Activated T-helper 1 cell treated with anti-CD3 and anti-CD28 coated beads, Interleukin-12 subunit alpha, Interleukin-12 subunit beta, Interleukin-2, Interleukin-4 antibody, amounts not matched to agents 30 ng/mL and 10 ng/mL and 1 ng/mL, durations not matched to agents 14 hours and 24 hours and 36 hours (primary cell): ENCODE measurements around the gene LHX6. TPM values are rescaled to one million over a fixed set of nuclear protein-coding genes. Genes with fewer than 3 reads are reported as not detected.

Experiments used
- DNase-seq: peaks from one replicate; pipeline ENCODE4 v3.0.0; 2021; ENCODE audit warnings: low spot score
- H3K27ac Mint-ChIP-seq: one replicate; pipeline ENCODE4 v1.8.0; 2021; ENCODE audit warnings: mild to moderate bottlenecking, mixed read lengths
- H3K27me3 Mint-ChIP-seq: one replicate; pipeline ENCODE4 v1.8.0; 2022; ENCODE audit warnings: mild to moderate bottlenecking, moderate library complexity, mixed read lengths; ENCODE audit not compliant: insufficient read depth
- H3K36me3 Mint-ChIP-seq: one replicate; pipeline ENCODE4 v1.8.0; 2021; ENCODE audit warnings: low read depth, mixed read lengths
- H3K4me1 Mint-ChIP-seq: one replicate; pipeline ENCODE4 v1.8.0; 2021; ENCODE audit warnings: low read depth, mixed read lengths
- H3K4me3 Mint-ChIP-seq: one replicate; pipeline ENCODE4 v1.8.0; 2021; ENCODE audit warnings: mild to moderate bottlenecking, moderate library complexity, mixed read lengths
- H3K9me3 Mint-ChIP-seq: one replicate; pipeline ENCODE4 v1.8.0; 2021; ENCODE audit warnings: mixed read lengths
- intact Hi-C: fragments of 100-400 bp; cut with micrococcal nuclease; formaldehyde crosslinking; loops from one replicate; pipeline ENCODE4 v1.15.1; 2024
- total RNA-seq: library from RNA; stranded (reverse); gene quantifications from 2 replicates; pipeline ENCODE4 v1.2.3, GENCODE V29; 2022

LHX6 gene
- total RNA-seq, 1 donor from 2014 or later = 0.08 TPM

DNA sequence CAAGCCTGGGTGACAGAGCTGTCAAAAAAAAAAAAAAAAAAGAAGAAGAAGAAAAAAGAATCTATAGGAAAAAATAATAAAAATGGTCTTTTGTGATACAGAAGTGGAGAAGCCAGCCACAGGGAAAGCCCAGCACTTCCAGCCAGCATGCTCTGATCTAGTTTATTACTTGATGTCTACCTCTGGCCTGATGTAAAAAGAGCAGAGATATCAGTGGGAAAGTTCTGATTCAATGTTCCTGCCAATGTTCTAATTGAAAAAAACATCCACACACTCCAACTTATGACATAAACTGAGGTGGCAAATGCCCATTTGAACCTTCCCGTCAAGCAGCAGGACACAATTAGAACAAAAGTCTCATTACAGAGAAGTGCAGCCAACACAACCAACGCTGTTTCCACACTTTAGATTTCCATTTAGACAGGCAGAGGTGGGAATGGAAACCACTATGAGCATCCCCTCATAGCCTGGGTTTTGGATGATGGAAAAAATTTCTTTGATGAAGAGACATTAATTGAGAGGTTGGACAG is 30.2 kb upstream of the LHX6 start:
- H3K27ac Mint-ChIP-seq = no peak overlapping the region

DNA sequence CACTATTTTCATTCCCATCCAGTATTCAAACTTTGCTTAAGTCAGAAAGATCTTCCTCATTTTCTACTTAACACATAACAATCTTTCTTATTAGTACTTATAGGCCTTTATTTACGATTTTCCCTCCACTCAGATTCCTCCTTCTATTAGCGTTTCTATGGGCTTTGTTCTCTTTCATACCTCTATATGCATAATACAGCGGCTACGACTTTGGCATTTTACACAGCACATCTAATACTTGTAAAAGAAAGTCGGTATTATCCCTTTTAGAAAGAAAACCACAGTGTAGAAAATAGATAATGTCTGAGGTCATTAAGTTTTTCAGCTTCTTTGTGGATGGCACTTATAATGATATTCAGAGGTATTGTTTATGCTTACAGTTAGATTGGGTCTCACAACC is 27.4 kb upstream of the LHX6 start:
- Mint-ChIP-seq H3K27me3 (no peaks in the 10 kb centered on the region), H3K36me3 (peaks cover 30% of the 10 kb centered on the region), H3K4me1 (peaks cover 6% of the 10 kb centered on the region), H3K27ac (no peak overlapping the region), H3K4me3 (no peak overlapping the region), H3K9me3 (no peaks in the 10 kb centered on the region)
- intact Hi-C loops = no loop called here
- no peak for DNase-seq

More for the DNA sequence above, 30.2 kb upstream of the LHX6 start:
- H3K4me3 Mint-ChIP-seq = no peak overlapping the region
- DNase-seq = no peak
- no peaks in the 10 kb centered on the region for H3K27me3 Mint-ChIP-seq
- H3K4me1 Mint-ChIP-seq = peaks cover 30% of the 10 kb centered on the region
- H3K36me3 Mint-ChIP-seq = peaks cover 23% of the 10 kb centered on the region
- H3K9me3 Mint-ChIP-seq = no peaks in the 10 kb centered on the region
- intact Hi-C loops = no loop called here

DNA sequence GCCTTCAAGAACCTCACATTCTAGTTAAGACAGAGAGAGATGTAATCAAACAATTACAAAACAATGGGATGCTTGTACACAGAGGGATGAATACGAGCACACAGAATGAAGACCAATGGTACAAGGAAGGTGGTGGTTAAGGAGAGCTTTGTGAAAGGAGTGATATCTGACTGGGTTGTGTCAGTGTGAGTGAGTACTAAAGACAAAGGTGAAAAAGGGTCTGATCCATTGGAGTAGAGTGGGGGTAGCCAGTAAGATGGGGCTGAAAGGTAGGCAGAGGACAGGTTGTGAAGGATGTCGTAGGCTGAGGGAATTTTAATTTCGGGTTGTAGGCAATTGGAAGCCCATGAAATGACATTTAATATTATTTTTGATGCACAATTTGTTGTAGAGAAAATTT is 26.0 kb upstream of the LHX6 start:
- intact Hi-C loops = no loop called here
- no peak overlapping the region for H3K27ac Mint-ChIP-seq
- peaks cover 35% of the 10 kb centered on the region for H3K36me3 Mint-ChIP-seq
- no peaks in the 10 kb centered on the region for H3K9me3 Mint-ChIP-seq
- H3K4me3 Mint-ChIP-seq = no peak overlapping the region
- no peak for DNase-seq
- H3K4me1 Mint-ChIP-seq = peaks cover 6% of the 10 kb centered on the region
- H3K27me3 Mint-ChIP-seq = no peaks in the 10 kb centered on the region

DNA sequence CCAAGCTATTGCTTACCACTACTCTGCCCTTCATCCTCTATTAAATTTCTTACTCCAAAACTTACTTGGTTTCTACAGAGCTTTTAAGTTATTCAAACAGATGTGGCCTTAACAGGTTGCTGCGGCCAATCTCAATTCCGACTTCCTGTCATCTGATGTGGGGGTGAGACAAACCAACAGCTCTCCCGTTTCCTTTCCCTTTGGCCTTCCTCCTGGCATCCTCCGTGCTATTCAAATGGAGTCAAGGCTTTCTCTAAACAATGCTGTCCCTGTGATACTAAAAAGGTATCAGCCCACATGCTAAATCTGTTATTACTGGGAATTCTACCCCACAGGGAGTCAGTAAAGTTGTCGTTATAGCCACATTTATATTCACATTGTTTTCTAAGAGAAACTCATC is 24.0 kb upstream of the LHX6 start:
- Mint-ChIP-seq H3K27me3 (no peaks in the 10 kb centered on the region), H3K9me3 (no peaks in the 10 kb centered on the region), H3K4me1 (peaks cover 6% of the 10 kb centered on the region), H3K27ac (no peak overlapping the region), H3K36me3 (peaks cover 29% of the 10 kb centered on the region), H3K4me3 (no peak overlapping the region)
- no peak for DNase-seq
- intact Hi-C loops = no loop called here

- H3K9me3 Mint-ChIP-seq = no peaks in the 10 kb centered on the region
- DNase-seq = no peak
- no peak overlapping the region for H3K27ac Mint-ChIP-seq
- H3K4me1 Mint-ChIP-seq = no peaks in the 10 kb centered on the region
- no peaks in the 10 kb centered on the region for H3K27me3 Mint-ChIP-seq
- intact Hi-C loops = no loop called here
- H3K4me3 Mint-ChIP-seq = no peak overlapping the region
- H3K36me3 Mint-ChIP-seq = peaks cover 28% of the 10 kb centered on the region
These were observed 22.6 kb upstream of the LHX6 start for GRCh38 chr9:122251351-122251750.

DNA sequence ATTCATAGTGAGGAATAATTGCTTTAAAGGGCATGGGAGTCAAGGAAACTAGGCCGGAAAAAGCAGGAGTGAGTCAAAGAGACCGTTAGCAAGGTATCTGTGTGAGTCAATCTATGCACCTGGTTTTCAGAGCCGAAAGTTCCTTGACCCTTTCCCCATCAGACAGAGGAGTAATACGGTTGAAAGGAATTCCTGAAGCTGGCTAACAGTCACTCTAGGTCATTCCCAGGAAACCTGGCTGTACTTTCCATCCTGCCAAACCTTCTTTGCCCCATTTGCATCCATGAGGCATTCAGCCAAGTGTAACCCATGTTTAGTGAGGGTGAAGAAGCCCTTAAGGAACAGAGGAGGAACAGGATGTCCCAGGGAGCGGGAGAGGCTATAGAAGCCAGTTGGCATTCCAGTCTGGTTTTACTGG is 19.7 kb upstream of the LHX6 start:
- H3K27me3 Mint-ChIP-seq = no peaks in the 10 kb centered on the region

DNA sequence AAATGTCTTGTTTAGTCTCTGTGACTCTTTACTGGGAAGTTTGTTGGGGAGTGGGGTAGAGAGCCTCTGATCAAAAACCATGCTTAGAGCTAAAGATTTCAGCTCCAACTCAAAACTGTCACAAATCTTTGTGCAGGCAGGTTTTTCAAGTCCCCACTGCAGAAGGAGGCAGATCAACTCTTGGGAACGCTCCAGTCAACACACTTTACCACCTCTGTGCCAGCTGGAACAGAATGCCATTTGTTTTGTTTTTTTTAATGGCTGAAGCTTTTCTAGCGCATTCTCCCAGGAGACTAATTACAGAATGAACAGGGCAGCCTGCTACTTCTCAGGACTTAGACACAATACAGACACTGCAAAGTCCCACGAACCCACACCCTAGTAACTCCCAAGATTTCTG is 17.9 kb upstream of the LHX6 start:
- Mint-ChIP-seq H3K4me1 (no peaks in the 10 kb centered on the region), H3K9me3 (no peaks in the 10 kb centered on the region), H3K4me3 (no peak overlapping the region), H3K27me3 (no peaks in the 10 kb centered on the region), H3K36me3 (peaks cover 40% of the 10 kb centered on the region), H3K27ac (no peak overlapping the region)
- intact Hi-C loops = loop anchor here (10.0 kb wide), 1 partner anchor 108 kb away; no protein-coding TSS in a partner anchor
- DNase-seq = no peak

More for the DNA sequence above, 19.7 kb upstream of the LHX6 start:
- no peaks in the 10 kb centered on the region for H3K9me3 Mint-ChIP-seq
- no peaks in the 10 kb centered on the region for H3K4me1 Mint-ChIP-seq
- DNase-seq = no peak
- intact Hi-C loops = loop anchor here (10.0 kb wide), 1 partner anchor 106 kb away; no protein-coding TSS in a partner anchor
- no peak overlapping the region for H3K4me3 Mint-ChIP-seq
- H3K27ac Mint-ChIP-seq = no peak overlapping the region
- H3K36me3 Mint-ChIP-seq = peaks cover 40% of the 10 kb centered on the region

DNA sequence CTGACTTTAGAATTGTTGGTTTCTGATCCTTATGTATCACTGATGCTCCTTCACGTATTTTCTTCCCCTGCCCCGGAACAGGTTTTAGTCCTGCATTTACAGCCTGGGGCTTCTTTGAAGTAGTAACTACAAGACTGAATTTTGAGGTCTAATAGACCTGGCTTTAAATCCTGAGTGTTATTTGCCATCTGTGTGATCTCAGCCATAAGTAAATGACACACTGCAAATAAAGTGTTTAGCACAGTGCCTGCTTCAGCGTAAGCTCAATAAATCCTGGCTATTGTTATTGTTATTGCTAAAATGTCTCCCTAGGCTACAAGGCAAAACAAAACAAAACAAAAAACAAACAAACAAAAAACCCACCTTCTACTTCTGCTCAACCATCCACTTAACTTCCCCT is 15.6 kb upstream of the LHX6 start:
- DNase-seq = no peak
- Mint-ChIP-seq H3K4me1 (no peaks in the 10 kb centered on the region), H3K4me3 (no peak overlapping the region), H3K9me3 (no peaks in the 10 kb centered on the region), H3K27ac (no peak overlapping the region), H3K36me3 (peaks cover 41% of the 10 kb centered on the region), H3K27me3 (no peaks in the 10 kb centered on the region)
- intact Hi-C loops = loop anchor here (10.0 kb wide), 1 partner anchor 110 kb away; no protein-coding TSS in a partner anchor

- H3K4me3 Mint-ChIP-seq = no peak overlapping the region
- H3K36me3 Mint-ChIP-seq = peaks cover 37% of the 10 kb centered on the region
- no peaks in the 10 kb centered on the region for H3K27me3 Mint-ChIP-seq
- H3K9me3 Mint-ChIP-seq = no peaks in the 10 kb centered on the region
- H3K4me1 Mint-ChIP-seq = no peaks in the 10 kb centered on the region
- intact Hi-C loops = loop anchor here (10.0 kb wide), 1 partner anchor 115 kb away; no protein-coding TSS in a partner anchor
- DNase-seq = no peak
- no peak overlapping the region for H3K27ac Mint-ChIP-seq
These were observed 11.0 kb upstream of the LHX6 start for GRCh38 chr9:122239722-122240121.

DNA sequence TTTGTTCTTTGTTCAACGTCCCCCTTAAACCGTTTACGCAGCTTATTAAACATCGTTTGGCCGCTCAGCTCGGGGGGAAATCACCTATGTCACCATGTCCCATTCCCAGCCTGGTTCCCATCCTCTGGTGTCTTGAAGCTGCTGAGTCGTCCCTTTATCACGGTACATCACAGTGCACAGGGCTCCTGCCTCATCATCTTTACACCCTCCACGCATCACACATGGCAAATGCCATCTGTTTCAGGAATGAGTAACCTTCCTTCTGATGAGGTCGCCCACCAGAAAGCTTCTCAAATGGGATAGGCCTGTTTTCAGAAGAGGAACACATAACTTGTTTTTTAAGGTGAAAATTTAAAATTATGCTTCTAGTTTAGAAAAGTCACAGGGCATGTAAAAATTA is 7.9 kb upstream of the LHX6 start:
- no peak overlapping the region for H3K4me3 Mint-ChIP-seq
- H3K9me3 Mint-ChIP-seq = no peaks in the 10 kb centered on the region
- peaks cover 20% of the 10 kb centered on the region for H3K36me3 Mint-ChIP-seq
- peaks cover 9% of the 10 kb centered on the region for H3K27me3 Mint-ChIP-seq
- no peaks in the 10 kb centered on the region for H3K4me1 Mint-ChIP-seq
- intact Hi-C loops = no loop called here
- H3K27ac Mint-ChIP-seq = no peak overlapping the region
- no peak for DNase-seq

GRCh38 chr9:122234022-122234748 is 5.4 kb upstream of the LHX6 start:
- DNase-seq = no peak
- Mint-ChIP-seq H3K4me3 (no peak overlapping the region), H3K27ac (no peak overlapping the region), H3K27me3 (peaks cover 12% of the 10 kb centered on the region), H3K4me1 (no peaks in the 10 kb centered on the region), H3K9me3 (no peaks in the 10 kb centered on the region), H3K36me3 (peaks cover 4% of the 10 kb centered on the region)
- intact Hi-C loops = no loop called here

GRCh38 chr9:122232796-122233306 is 4.1 kb upstream of the LHX6 start:
- intact Hi-C loops = no loop called here
- H3K4me3 Mint-ChIP-seq = no peak overlapping the region
- H3K9me3 Mint-ChIP-seq = no peaks in the 10 kb centered on the region
- peaks cover 12% of the 10 kb centered on the region for H3K27me3 Mint-ChIP-seq
- H3K4me1 Mint-ChIP-seq = no peaks in the 10 kb centered on the region
- H3K36me3 Mint-ChIP-seq = no peaks in the 10 kb centered on the region
- DNase-seq = no peak
- no peak overlapping the region for H3K27ac Mint-ChIP-seq

DNA sequence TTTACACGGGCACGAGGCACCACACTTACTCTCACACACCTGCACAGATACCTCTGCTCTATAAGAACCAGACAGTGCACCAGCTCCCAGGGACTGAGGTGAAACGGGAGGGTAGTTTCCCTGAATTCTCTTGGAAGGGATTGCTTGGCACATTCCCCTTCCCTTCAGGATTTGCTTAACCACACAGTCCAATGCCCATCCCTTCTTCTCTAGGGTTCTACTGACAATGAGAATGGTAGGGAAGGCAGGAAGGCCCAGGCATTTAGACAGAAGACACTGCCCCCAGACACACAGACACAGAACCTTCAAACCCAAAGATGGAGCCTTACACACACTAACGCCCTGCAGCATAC is 704 bp upstream of the LHX6 start:
- no peaks in the 10 kb centered on the region for H3K4me1 Mint-ChIP-seq
- no peak overlapping the region for H3K27ac Mint-ChIP-seq
- no peaks in the 10 kb centered on the region for H3K9me3 Mint-ChIP-seq
- intact Hi-C loops = no loop called here
- H3K4me3 Mint-ChIP-seq = no peak overlapping the region
- DNase-seq = no peak
- H3K36me3 Mint-ChIP-seq = no peaks in the 10 kb centered on the region
- H3K27me3 Mint-ChIP-seq = peaks cover 30% of the 10 kb centered on the region
